Activated T-cell treated with anti-CD3 and anti-CD28 coated beads, Interleukin-2, amount 50 U/mL, for 4 hours (primary cell): ENCODE data around the gene ABCB9. TPM values are rescaled to one million over a fixed set of nuclear protein-coding genes. Genes with fewer than 3 reads are reported as not detected.
"Not testable (repeated sequence)": the region's sequence is repeated elsewhere in the genome, so short reads cannot be mapped to it uniquely, and the experiment has no call there.

ENCODE experiments used
- ATAC-seq, 2 donors: fragments of 200-7000 bp; cut with Tn5 transposase; one replicate each; pipeline ENCODE4 v1.10.0; 2021
- DNase-seq: peaks from one replicate; pipeline ENCODE4 v3.0.0-alpha.2; 2020
- H3K27me3 Mint-ChIP-seq: one replicate; pipeline ENCODE4 v1.8.0; 2021; ENCODE audit warnings: low read depth, mixed read lengths
- H3K36me3 Mint-ChIP-seq: one replicate; pipeline ENCODE4 v1.8.0; 2022; ENCODE audit warnings: mixed read lengths; ENCODE audit not compliant: insufficient read depth
- H3K4me1 Mint-ChIP-seq: one replicate; pipeline ENCODE4 v1.8.0; 2021; ENCODE audit warnings: low read depth, mixed read lengths
- H3K4me3 Mint-ChIP-seq: one replicate; pipeline ENCODE4 v1.8.0; 2021; ENCODE audit warnings: mild to moderate bottlenecking, moderate library complexity, mixed read lengths
- H3K9me3 Mint-ChIP-seq: one replicate; pipeline ENCODE4 v1.8.0; 2021; ENCODE audit warnings: mixed read lengths
- total RNA-seq, 3 donors: library from RNA; stranded (reverse); gene quantifications; one replicate each; pipeline ENCODE4 v1.2.1, GENCODE V29; 2021

The ABCB9 gene
- total RNA-seq = 1 to 10 TPM; 2.3 to 3.2 (median 2.9) TPM

DNA sequence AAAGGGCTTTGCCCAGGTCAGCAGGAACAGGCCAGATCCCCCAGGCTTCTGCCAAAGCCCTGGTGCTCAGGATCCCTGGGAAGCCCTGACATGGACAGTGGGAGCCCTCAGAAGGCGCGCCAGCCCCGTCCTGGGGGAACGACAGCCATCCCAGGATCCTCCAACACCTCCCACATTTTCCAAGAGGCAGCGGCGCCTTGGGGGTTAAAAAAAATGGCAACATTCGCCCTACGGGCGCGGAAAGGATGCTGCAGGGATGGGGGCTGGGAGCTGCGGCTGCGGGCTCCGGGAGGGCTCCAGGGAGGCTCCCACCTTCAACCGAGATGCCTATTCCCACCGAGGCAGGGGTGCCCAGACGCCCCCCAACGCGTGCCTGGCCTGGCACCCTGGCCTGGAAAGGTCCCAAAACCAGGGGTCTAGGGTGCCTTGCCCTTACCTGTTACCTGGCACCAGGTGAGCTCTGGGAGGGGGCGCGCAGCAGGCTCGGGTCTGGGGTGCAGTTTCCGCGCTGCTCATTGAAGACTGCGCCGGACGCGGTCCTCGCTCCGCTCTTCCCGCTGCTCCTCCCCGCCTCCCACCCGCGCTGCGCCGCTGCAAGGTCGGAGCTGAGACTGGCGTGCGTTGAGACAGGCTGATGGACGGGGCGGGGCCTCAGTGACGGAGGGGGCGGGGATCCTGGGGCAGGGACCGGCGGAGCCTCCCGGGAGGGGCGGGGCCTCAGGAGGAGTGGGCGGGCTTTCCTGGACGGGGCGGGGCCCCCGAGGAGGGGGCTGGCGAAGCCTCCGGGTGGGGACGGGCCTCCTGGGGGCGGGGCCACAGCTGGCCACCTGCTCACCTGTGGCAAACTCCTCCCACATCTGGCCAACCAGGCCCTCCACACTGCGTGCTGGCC lies at the start of gene ABCB9:
Gene ABCB9 (minus strand): TSS at position 613 of the 892 bp plus-strand sequence. CDS start 6,228 bp downstream, outside the sequence.
- ATAC-seq = peak; percentile 98 to 99
- Mint-ChIP-seq H3K36me3 (no peaks in the 10 kb centered on the region), H3K4me3 (peak within 1 kb of the TSS; percentile 45)

DNA sequence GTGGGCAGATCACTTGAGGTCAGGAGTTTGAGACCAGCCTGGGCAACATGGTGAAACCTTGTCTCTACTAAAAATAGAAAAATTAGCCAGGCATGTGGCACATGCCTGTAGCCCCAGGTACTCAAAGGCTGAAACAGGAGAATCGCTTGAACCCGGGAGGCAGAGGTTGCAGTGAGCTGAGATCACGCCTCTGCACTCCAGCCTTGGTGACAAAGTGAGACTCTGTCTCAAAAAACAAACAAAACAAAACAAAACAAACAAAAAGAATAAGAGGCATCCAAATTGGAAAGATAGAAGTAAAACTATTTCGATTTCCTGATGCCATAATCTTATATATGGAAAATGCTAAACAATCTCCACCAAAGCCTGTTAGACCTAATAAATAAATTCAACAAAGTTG lies 48.2 kb upstream of the ABCB9 start:
- not testable (repeated sequence) for H3K4me3 Mint-ChIP-seq, H3K4me1 Mint-ChIP-seq, H3K27me3 Mint-ChIP-seq, DNase-seq, H3K36me3 Mint-ChIP-seq, ATAC-seq, H3K9me3 Mint-ChIP-seq

More for the DNA sequence above, at the start of gene ABCB9:
- peak; percentile 94 for DNase-seq
- Mint-ChIP-seq H3K9me3 (no peaks in the 10 kb centered on the region), H3K4me1 (peaks cover 9% of the 10 kb centered on the region), H3K27me3 (no peaks in the 10 kb centered on the region)

GRCh38 chr12:123013185-123014095 lies 47.2 kb upstream of the ABCB9 start:
- no peaks in the 10 kb centered on the region for H3K4me1 Mint-ChIP-seq
- peaks cover 10% of the 10 kb centered on the region for H3K36me3 Mint-ChIP-seq
- H3K9me3 Mint-ChIP-seq = no peaks in the 10 kb centered on the region
- H3K4me3 Mint-ChIP-seq = no peak overlapping the region
- no peak for ATAC-seq
- no peak for DNase-seq
- H3K27me3 Mint-ChIP-seq = no peaks in the 10 kb centered on the region

GRCh38 chr12:123011701-123012100 lies 45.4 kb upstream of the ABCB9 start:
- Mint-ChIP-seq H3K27me3 (no peaks in the 10 kb centered on the region), H3K36me3 (peaks cover 10% of the 10 kb centered on the region), H3K4me1 (no peaks in the 10 kb centered on the region), H3K4me3 (no peak overlapping the region), H3K9me3 (no peaks in the 10 kb centered on the region)
- ATAC-seq (no peak), DNase-seq (no peak)

DNA sequence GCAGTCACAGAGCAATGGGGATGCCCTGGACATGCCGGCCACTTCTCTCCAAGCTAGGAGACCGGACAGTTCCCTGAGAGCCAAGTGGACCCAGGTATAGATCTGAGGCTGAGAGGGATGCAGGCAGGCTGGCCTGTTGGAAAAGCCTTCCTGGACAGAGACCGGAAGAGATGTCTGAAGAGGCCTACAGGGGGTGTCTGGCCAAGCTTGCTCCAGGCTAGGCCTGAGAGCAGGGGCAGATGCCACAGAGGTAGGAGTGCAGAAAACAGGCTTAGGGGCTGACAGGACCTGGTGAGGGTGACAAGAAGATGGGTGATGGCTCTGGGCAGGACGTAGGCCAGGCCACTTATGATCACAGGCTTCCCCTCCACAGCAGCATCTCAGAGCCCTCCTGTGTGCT lies 44.4 kb upstream of the ABCB9 start:
- no peak for DNase-seq
- Mint-ChIP-seq H3K9me3 (no peaks in the 10 kb centered on the region), H3K36me3 (peaks cover 9% of the 10 kb centered on the region), H3K4me1 (no peaks in the 10 kb centered on the region), H3K4me3 (no peak overlapping the region), H3K27me3 (no peaks in the 10 kb centered on the region)
- no peak for ATAC-seq

DNA sequence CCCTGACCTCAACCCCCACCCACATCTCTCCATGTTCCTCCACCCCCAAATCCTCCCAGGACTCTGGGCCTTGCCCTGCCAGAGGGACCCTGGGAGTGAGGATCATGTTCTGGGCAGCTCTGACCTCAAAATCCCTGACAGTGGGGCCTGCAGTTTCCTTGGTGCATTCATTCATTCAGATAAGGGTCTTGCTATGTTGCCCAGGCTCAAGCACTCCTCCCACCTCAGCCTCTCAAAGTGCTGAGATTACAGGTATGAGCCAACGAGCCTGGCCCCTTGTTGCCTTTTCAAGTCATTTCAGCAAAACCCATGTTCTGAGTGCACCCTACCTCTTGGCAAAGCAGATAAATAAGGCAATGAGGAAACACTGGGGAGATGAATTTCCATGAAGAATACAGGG lies 43.8 kb upstream of the ABCB9 start:
- Mint-ChIP-seq H3K27me3 (no peaks in the 10 kb centered on the region), H3K4me1 (no peaks in the 10 kb centered on the region), H3K9me3 (no peaks in the 10 kb centered on the region), H3K4me3 (no peak overlapping the region), H3K36me3 (peaks cover 7% of the 10 kb centered on the region)
- no peak for ATAC-seq
- no peak for DNase-seq

DNA sequence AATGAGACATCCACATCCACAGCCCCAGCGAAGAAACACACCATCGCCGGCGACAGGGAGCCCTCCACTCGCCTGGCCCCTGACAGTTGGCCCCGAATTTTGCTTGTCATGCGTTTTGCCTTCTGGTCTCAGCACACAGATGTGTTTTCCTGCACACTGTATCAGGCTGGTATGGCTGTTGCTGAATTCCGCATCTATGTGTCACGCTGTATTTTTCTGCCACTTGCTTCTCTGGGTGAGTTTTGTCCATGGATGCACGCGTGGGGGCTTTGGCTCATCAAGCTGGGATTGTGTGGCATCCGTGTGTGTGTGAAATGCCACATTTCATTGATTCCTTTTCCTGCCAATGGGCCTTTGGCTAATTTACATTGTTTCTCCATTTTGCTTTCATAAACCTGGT lies 40.7 kb upstream of the ABCB9 start:
- H3K4me3 Mint-ChIP-seq = no peak overlapping the region
- H3K36me3 Mint-ChIP-seq = peaks cover 5% of the 10 kb centered on the region
- ATAC-seq = no peak

GRCh38 chr12:123005081-123005626 lies 38.9 kb upstream of the ABCB9 start:
- Mint-ChIP-seq H3K4me1 (no peaks in the 10 kb centered on the region), H3K36me3 (peaks cover 7% of the 10 kb centered on the region), H3K9me3 (no peaks in the 10 kb centered on the region), H3K27me3 (no peaks in the 10 kb centered on the region), H3K4me3 (no peak overlapping the region)
- DNase-seq = no peak
- no peak for ATAC-seq

More for the DNA sequence above, 40.7 kb upstream of the ABCB9 start:
- Mint-ChIP-seq H3K4me1 (no peaks in the 10 kb centered on the region), H3K27me3 (no peaks in the 10 kb centered on the region), H3K9me3 (no peaks in the 10 kb centered on the region)
- no peak for DNase-seq

DNA sequence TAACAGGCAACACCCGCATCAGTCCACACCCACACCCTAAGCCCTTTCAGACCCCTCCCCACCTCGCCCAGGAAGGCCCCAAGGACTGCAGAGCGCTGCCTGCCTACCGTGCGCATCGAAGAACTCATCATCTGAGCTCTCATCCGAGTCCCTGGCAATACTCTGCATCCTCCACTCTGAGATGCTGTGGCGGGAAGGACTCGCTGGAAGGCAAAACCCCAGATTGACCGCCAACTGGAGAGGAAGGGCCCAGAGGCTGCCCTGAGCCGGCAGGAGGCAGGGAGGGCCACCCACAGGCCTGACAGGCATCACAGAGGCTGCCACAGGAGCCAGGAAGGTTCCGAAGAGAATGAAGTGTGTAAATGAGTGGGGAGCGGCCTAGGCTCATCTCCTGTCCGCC lies 38.0 kb upstream of the ABCB9 start:
- H3K4me1 Mint-ChIP-seq = no peaks in the 10 kb centered on the region
- H3K36me3 Mint-ChIP-seq = peaks cover 2% of the 10 kb centered on the region
- no peak for ATAC-seq
- no peaks in the 10 kb centered on the region for H3K27me3 Mint-ChIP-seq
- no peaks in the 10 kb centered on the region for H3K9me3 Mint-ChIP-seq
- H3K4me3 Mint-ChIP-seq = no peak overlapping the region
- DNase-seq = no peak

DNA sequence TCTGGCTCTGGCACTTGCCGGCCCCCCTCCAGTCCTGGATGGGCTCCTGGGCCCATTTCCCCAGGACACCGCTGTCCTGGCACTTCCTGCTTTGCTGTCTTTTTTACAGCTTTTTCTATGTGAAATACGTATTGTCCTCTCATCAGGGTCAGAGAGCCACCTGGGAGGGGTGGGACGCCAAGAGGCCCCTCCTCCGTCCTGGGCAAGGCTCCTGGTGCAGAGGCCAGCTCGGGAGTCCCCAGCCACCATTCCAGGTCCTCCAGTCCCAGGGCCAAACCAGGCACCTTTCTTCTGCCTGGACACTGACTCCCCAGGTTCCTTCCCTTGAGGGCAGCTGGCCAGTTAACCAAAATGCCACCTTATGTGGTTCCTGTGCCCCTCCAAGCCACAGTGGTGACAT lies 37.0 kb upstream of the ABCB9 start:
- H3K27me3 Mint-ChIP-seq = no peaks in the 10 kb centered on the region
- no peak overlapping the region for H3K4me3 Mint-ChIP-seq
- H3K4me1 Mint-ChIP-seq = no peaks in the 10 kb centered on the region
- no peaks in the 10 kb centered on the region for H3K9me3 Mint-ChIP-seq
- DNase-seq (no peak), ATAC-seq (no peak)
- peaks cover 2% of the 10 kb centered on the region for H3K36me3 Mint-ChIP-seq

DNA sequence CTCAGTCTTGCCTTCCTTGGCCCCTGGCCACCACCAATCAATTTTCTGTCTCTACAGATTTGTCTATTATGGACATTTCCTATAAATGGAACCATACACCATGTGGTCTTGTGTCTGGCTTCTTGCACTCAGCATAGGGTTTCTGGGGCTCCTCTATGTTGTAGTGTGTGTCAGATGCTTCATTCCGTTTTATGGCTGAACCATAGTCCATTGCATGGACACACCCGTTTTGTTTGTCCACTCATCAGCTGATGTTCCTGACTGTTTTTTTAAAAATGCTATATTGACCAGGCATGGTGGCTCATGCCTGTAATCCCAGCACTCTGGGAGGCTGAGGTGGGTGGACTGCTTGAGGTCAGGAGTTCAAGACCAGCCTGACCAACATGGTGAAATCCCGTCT lies 35.2 kb upstream of the ABCB9 start:
- DNase-seq (no peak), ATAC-seq (no peak)
- H3K27me3 Mint-ChIP-seq = no peaks in the 10 kb centered on the region
- no peaks in the 10 kb centered on the region for H3K9me3 Mint-ChIP-seq
- H3K36me3 Mint-ChIP-seq = peaks cover 2% of the 10 kb centered on the region
- H3K4me3 Mint-ChIP-seq = no peak overlapping the region
- H3K4me1 Mint-ChIP-seq = no peaks in the 10 kb centered on the region

- DNase-seq (no peak), ATAC-seq (no peak)
- Mint-ChIP-seq H3K9me3 (no peaks in the 10 kb centered on the region), H3K4me3 (no peak overlapping the region), H3K36me3 (peaks cover 2% of the 10 kb centered on the region), H3K27me3 (no peaks in the 10 kb centered on the region), H3K4me1 (no peaks in the 10 kb centered on the region)
Observed at GRCh38 chr12:123000578-123000977, 34.3 kb upstream of the ABCB9 start.

DNA sequence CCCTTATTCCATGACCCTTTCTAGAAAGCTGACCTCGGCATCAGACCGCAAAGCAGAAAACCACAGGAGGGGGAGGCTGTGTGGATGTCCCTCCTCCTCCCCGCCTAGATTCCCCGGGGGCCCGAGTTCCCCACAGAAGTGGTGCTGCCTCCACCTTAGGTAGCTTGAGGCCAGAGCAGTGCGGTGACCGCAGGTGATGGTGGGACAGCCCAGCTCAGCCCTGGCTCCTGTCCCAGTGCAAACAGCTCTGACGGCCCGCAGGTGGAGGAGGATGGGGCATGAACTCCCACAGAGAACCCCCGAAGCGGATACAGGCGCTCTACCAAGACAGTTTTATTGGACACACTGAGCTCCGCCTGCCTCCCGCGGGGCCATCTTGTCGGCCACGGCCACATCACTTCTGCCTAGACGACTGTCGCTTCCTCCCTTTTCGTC lies 33.7 kb upstream of the ABCB9 start:
- Mint-ChIP-seq H3K36me3 (peaks cover 2% of the 10 kb centered on the region), H3K27me3 (no peaks in the 10 kb centered on the region), H3K4me1 (no peaks in the 10 kb centered on the region), H3K9me3 (no peaks in the 10 kb centered on the region), H3K4me3 (no peak overlapping the region)
- ATAC-seq (no peak), DNase-seq (no peak)

- Mint-ChIP-seq H3K9me3 (no peaks in the 10 kb centered on the region), H3K36me3 (peaks cover 2% of the 10 kb centered on the region), H3K4me1 (no peaks in the 10 kb centered on the region), H3K27me3 (no peaks in the 10 kb centered on the region), H3K4me3 (no peak overlapping the region)
- ATAC-seq (no peak), DNase-seq (no peak)
Observed at GRCh38 chr12:122999196-122999946, 33.1 kb upstream of the ABCB9 start.
